Muscle layer of duodenum (tissue), 2 donors: Measurements from ENCODE around the gene OR2H2.

ENCODE experiments used
- H3K27ac ChIP-seq: one replicate; pipeline ENCODE4 v1.7.0; 2013; ENCODE audit warnings: mild to moderate bottlenecking, low read length
- H3K27me3 ChIP-seq: one replicate; pipeline ENCODE4 v1.7.0; 2013; ENCODE audit warnings: low read depth, mild to moderate bottlenecking, control low read depth, low read length
- H3K36me3 ChIP-seq, 2 donors: one replicate each; pipeline ENCODE4 v1.7.0; 2013; ENCODE audit warnings: low read length in 2 of 2, control low read depth in 1 of 2, mild to moderate bottlenecking in 1 of 2; ENCODE audit not compliant: insufficient read depth in 2 of 2, control insufficient read depth in 1 of 2
- H3K4me1 ChIP-seq, 2 donors: one replicate each; pipeline ENCODE4 v1.7.0; 2013; ENCODE audit warnings: low read length in 2 of 2, mild to moderate bottlenecking in 2 of 2, control low read depth in 1 of 2, moderate library complexity in 1 of 2; ENCODE audit not compliant: insufficient read depth in 2 of 2, control insufficient read depth in 1 of 2
- H3K4me3 ChIP-seq, 2 donors: one replicate each; pipeline ENCODE4 v1.7.0; 2013; ENCODE audit warnings: low read length in 2 of 2, low read depth in 1 of 2, mild to moderate bottlenecking in 1 of 2
- H3K9me3 ChIP-seq, 2 donors: one replicate each; pipeline ENCODE4 v1.7.0; 2013; ENCODE audit warnings: low read length in 2 of 2, control low read depth in 1 of 2, mild to moderate bottlenecking in 1 of 2; ENCODE audit not compliant: control insufficient read depth in 1 of 2
- donor health status: healthy.

Gene OR2H2

GRCh38 chr6:29593199-29593855, 8.4 kb downstream of the OR2H2 start:
- Histone ChIP-seq H3K4me3 (no peak overlapping the region), H3K36me3 (no peaks in the 10 kb centered on the region), H3K9me3 (no peaks in the 10 kb centered on the region), H3K27me3 (no peaks in the 10 kb centered on the region), H3K4me1 (peaks cover 0 to 4% of the 10 kb centered on the region in 2 donors), H3K27ac (no peak overlapping the region)

DNA sequence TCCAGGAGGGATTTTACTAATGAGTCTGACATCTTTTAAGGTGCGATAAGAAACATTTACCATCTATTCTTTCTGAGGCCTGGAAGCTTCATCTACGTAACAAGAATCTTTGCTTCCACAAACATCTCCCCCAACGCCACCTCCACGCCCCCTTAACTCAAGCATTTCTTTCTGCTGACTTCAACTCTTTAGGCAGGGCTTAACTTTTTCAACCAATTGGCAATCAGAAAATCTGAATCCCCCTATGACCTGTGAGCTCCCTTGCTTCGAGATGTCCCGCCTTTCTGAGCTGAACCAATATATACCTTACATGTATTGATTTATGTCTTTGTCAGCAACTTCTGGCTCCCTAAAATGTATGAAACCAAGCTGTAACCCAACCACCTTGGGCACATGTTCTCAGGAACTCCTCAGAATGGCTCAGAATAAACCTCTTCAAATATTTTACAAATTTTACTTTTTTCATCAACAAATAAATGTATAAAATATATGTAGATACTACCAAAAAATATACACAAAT, 11.5 kb downstream of the OR2H2 start:
- Histone ChIP-seq H3K4me1 (peaks cover 0 to 9% of the 10 kb centered on the region in 2 donors), H3K36me3 (no peaks in the 10 kb centered on the region), H3K27me3 (no peaks in the 10 kb centered on the region), H3K27ac (no peak overlapping the region), H3K4me3 (no peak overlapping the region), H3K9me3 (no peaks in the 10 kb centered on the region)

GRCh38 chr6:29597184-29597583, 12.3 kb downstream of the OR2H2 start:
- Histone ChIP-seq H3K27ac (no peak overlapping the region), H3K4me3 (no peak overlapping the region), H3K27me3 (no peaks in the 10 kb centered on the region), H3K36me3 (peaks cover 0 to 3% of the 10 kb centered on the region in 2 donors), H3K9me3 (no peaks in the 10 kb centered on the region), H3K4me1 (peaks cover 0 to 9% of the 10 kb centered on the region in 2 donors)

GRCh38 chr6:29598172-29598747, 13.3 kb downstream of the OR2H2 start:
- Histone ChIP-seq H3K27ac (no peak overlapping the region), H3K9me3 (no peaks in the 10 kb centered on the region), H3K27me3 (no peaks in the 10 kb centered on the region), H3K36me3 (peaks cover 0 to 13% of the 10 kb centered on the region in 2 donors), H3K4me3 (no peak overlapping the region), H3K4me1 (peaks cover 0 to 9% of the 10 kb centered on the region in 2 donors)

- Histone ChIP-seq H3K27me3 (no peaks in the 10 kb centered on the region), H3K27ac (no peak overlapping the region), H3K4me3 (no peak overlapping the region), H3K4me1 (peaks cover 0 to 6% of the 10 kb centered on the region in 2 donors), H3K9me3 (no peaks in the 10 kb centered on the region), H3K36me3 (peaks cover 21 to 58% of the 10 kb centered on the region in 2 donors)
These were observed 17.8 kb downstream of the OR2H2 start for GRCh38 chr6:29602564-29603361.

- no peaks in the 10 kb centered on the region for H3K9me3 ChIP-seq
- H3K27me3 ChIP-seq, result no peaks in the 10 kb centered on the region
- peaks cover 26 to 65% of the 10 kb centered on the region in 2 donors for H3K36me3 ChIP-seq
- H3K4me1 ChIP-seq, result peaks cover 0 to 4% of the 10 kb centered on the region in 2 donors
- no peak overlapping the region for H3K27ac ChIP-seq
- no peak overlapping the region for H3K4me3 ChIP-seq
These were observed 18.5 kb downstream of the OR2H2 start for GRCh38 chr6:29603456-29603855.

GRCh38 chr6:29603930-29604329, 19.0 kb downstream of the OR2H2 start:
- Histone ChIP-seq H3K27ac (no peak overlapping the region), H3K9me3 (no peaks in the 10 kb centered on the region), H3K27me3 (no peaks in the 10 kb centered on the region), H3K4me1 (no peaks in the 10 kb centered on the region), H3K36me3 (peaks cover 30 to 70% of the 10 kb centered on the region in 2 donors), H3K4me3 (no peak overlapping the region)

DNA sequence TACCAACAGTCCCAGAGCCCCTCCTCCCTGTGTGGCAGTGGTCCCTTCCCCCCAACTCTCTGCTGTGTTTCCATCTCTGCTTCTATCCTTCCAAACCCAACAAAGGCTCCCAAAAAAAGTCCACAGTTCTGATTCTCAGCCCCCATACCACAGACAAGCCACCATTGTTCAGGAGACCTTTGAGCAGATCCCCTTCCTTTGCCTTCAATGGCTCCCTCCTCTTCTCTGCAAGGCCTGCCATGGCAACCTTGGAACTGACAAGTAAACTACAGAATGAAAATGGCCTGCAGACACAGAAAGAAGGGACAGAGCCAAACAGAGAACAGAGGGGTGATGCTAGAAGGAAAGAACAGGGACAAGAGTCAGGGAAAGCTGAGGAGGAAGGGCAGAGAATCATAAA, 23.2 kb downstream of the OR2H2 start:
- Histone ChIP-seq H3K36me3 (peaks cover 45 to 89% of the 10 kb centered on the region in 2 donors), H3K4me3 (no peak overlapping the region), H3K27me3 (no peaks in the 10 kb centered on the region), H3K4me1 (no peaks in the 10 kb centered on the region), H3K27ac (no peak overlapping the region), H3K9me3 (no peaks in the 10 kb centered on the region)

DNA sequence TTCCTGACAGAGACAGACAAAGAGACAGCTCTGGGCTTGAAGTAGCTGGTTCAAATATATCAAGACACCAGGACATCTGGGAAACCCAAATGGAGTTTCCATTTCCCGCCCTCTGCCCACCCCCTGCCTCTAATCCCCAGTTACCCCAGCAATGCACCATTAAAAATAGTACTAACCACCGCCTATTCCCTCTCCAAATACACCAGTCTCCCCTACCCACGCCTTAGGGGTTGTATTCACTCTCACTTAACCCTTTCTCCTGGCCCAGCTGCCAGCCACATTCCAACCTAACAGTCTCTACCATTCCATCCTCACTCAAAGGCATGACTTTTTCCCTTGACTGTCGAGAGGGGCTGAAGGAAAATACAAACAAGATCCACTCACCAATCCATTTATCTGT, 25.6 kb downstream of the OR2H2 start:
- Histone ChIP-seq H3K27me3 (no peaks in the 10 kb centered on the region), H3K27ac (no peak overlapping the region), H3K4me1 (no peaks in the 10 kb centered on the region), H3K9me3 (no peaks in the 10 kb centered on the region), H3K36me3 (peaks cover 48 to 85% of the 10 kb centered on the region in 2 donors), H3K4me3 (no peak overlapping the region)

DNA sequence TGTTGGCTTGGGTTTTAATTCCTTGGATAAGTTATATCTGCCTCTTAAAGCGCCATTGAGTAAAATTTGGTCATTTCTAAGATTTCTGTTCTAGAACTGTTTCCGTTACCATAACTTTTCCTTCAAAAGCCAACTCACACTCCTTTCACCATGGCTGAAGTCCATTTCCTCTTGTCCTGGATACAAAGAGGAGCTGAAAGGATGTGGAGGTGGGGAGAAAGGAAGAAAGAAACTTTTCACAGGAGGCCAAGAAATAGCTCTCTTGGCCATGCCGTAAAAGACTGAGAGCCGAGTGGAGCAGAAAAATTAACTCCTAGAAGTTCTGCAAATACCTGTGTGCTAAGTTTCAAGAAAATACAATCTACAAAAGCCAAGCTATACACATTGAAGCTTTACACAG, 26.5 kb downstream of the OR2H2 start:
- Histone ChIP-seq H3K27me3 (no peaks in the 10 kb centered on the region), H3K9me3 (no peaks in the 10 kb centered on the region), H3K27ac (no peak overlapping the region), H3K36me3 (peaks cover 39 to 76% of the 10 kb centered on the region in 2 donors), H3K4me3 (no peak overlapping the region), H3K4me1 (no peaks in the 10 kb centered on the region)

- Histone ChIP-seq H3K9me3 (no peaks in the 10 kb centered on the region), H3K27me3 (no peaks in the 10 kb centered on the region), H3K36me3 (peaks cover 22 to 68% of the 10 kb centered on the region in 2 donors), H3K27ac (no peak overlapping the region), H3K4me1 (no peaks in the 10 kb centered on the region), H3K4me3 (no peak overlapping the region)
These were observed 33.0 kb downstream of the OR2H2 start for GRCh38 chr6:29617782-29618554.
